Measurements from ENCODE around the gene HNRNPA3.
"Not testable (repeated sequence)": the region's sequence is repeated elsewhere in the genome, so short reads cannot be mapped to it uniquely, and the experiment has no call there.

HNRNPA3 gene

DNA sequence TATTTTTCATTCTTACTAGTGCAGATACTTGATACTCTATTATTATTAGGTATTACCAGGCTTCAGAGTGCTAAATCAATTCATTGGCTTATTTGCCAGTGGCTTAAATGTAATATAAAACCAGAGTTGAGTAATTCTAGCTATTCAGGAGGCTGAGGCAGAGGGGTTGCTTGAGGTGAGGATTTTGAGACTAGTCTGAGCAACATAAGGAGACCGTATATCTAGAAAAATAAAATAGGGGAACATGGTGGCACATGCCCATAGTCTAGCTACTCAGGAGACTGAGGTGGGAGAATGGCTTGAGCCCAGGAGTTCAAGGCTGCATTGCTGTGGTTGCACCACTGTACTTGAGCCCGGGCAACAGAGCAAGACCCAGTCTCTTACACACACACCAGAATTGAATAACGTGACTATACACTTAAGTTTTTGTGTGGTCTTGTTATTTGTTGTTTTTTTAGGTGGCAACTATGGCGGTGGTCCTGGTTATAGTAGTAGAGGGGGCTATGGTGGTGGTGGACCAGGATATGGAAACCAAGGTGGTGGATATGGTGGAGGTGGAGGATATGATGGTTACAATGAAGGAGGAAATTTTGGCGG, 4.8 kb downstream of the HNRNPA3 start:
- CTCF ChIA-PET = interaction anchor here (0.8 to 1.0 kb wide), 2 partner anchors 11 to 53 kb away, joined by 3 to 5 read pairs; no protein-coding TSS in a partner anchor
- H3K27ac ChIP-seq = no peak overlapping the region
- DNase-seq (ENCODE audit: low spot score) = no peak
- POLR2A ChIA-PET (ENCODE audit: low non-redundant PET) = no interaction called here
- TF ChIP-seq, protein P1, sequence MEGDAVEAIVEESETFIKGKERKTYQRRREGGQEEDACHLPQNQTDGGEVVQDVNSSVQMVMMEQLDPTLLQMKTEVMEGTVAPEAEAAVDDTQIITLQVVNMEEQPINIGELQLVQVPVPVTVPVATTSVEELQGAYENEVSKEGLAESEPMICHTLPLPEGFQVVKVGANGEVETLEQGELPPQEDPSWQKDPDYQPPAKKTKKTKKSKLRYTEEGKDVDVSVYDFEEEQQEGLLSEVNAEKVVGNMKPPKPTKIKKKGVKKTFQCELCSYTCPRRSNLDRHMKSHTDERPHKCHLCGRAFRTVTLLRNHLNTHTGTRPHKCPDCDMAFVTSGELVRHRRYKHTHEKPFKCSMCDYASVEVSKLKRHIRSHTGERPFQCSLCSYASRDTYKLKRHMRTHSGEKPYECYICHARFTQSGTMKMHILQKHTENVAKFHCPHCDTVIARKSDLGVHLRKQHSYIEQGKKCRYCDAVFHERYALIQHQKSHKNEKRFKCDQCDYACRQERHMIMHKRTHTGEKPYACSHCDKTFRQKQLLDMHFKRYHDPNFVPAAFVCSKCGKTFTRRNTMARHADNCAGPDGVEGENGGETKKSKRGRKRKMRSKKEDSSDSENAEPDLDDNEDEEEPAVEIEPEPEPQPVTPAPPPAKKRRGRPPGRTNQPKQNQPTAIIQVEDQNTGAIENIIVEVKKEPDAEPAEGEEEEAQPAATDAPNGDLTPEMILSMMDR (conservative IDR thresholded peaks at IDR 0.05; ENCODE audit: low read depth) = no peak

DNA sequence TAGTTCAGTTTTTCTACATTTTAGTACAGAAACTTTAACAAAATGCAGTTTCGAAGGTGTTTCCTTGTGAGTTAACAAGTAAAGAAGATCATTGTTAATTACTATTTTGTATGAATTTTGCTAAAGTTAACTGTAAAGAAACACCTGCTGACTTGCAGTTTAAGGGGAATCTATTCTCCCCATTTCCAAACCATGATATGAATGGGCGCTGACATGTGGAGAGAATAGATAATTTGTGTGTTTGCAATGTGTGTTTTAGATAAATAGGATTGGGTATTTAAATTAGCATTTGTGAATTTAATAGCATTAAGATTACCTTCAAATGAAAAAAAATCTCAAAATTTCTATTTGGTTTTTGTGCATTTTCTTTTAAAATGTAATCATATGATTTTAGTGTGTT, 7.2 kb downstream of the HNRNPA3 start:
- DNase-seq (ENCODE audit: low spot score); CTCF ChIA-PET; H3K27ac ChIP-seq; POLR2A ChIA-PET (ENCODE audit: low non-redundant PET): not testable (repeated sequence)

DNA sequence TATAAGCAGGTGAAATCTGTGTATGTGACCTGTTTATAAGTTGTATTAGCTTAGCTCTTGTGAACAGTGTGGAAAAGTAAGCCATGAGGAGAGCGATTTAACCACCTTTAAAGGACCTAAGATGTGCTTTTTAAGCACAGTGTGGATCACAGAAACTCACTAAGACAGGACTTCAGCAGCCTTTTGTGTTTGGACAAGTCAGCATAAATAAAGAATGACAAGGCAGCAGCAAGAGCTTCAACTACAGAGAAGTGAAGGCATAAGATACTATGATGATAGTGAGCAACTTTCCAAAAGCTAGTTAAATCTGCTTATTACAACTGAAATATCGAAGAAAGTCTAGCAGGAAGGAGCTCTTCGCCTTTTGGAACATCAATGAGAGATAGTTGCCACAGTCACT, 8.9 kb downstream of the HNRNPA3 start:
- TF ChIP-seq, protein P1 (conservative IDR thresholded peaks at IDR 0.05; ENCODE audit: low read depth) = no peak
- H3K27ac ChIP-seq = no peak overlapping the region
- no peak for DNase-seq (ENCODE audit: low spot score)
- ChIA-PET POLR2A (ENCODE audit: low non-redundant PET) (interaction anchor here (1.3 kb wide), 1 partner anchor 9 kb away, joined by 3 read pairs; the partner anchor contains the start of gene HNRNPA3), CTCF (interaction anchor here (1.5 kb wide), 1 partner anchor 42 kb away, joined by 5 read pairs; no protein-coding TSS in a partner anchor)

DNA sequence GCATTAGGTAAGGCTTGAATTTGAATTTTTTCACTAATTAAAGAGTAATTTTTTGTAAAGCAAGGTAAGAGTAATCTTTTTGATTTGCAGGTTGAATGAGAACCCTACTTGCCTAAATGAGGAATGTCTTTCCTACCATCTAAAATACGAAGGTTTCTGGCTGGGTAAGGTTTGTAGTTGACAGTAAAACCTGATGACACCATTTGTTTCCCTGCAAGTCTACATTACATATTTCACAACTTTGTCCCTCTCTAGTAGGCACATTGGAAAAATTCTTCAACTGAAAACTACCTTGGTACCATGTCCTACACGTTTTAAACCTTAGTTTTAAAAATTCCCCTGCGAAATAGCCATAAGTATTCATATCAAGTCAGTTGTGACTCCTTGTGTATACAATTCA, 9.4 kb downstream of the HNRNPA3 start:
- DNase-seq (ENCODE audit: low spot score) = no peak
- H3K27ac ChIP-seq = no peak overlapping the region
- ChIA-PET POLR2A (ENCODE audit: low non-redundant PET) (interaction anchor here (1.3 kb wide), 1 partner anchor 10 kb away, joined by 3 read pairs; the partner anchor contains the start of gene HNRNPA3), CTCF (interaction anchor here (1.0 to 1.5 kb wide), 2 partner anchors 42 to 57 kb away, joined by 3 to 5 read pairs; no protein-coding TSS in a partner anchor)
- TF ChIP-seq, protein P1 (conservative IDR thresholded peaks at IDR 0.05; ENCODE audit: low read depth) = no peak

DNA sequence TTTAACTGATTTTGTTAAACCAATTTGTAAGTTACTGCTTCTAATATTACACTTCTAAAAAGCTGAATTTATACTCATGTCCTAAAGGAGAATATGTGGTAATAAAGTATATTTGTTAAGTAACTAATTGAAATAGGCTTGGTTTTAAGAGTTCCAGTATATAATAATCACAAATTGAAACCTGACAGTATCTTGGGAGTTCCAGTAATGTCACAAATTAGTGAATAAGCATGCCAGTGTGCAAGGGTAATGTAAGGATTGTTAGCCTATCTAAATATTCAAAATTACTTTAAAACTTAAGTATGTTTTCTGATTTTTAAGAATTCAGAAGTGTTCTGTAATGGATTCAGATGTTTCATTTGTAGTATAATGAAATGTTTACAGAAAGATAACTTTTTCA, 10.8 kb downstream of the HNRNPA3 start:
- H3K27ac ChIP-seq; CTCF ChIA-PET; DNase-seq (ENCODE audit: low spot score); POLR2A ChIA-PET (ENCODE audit: low non-redundant PET): not testable (repeated sequence)

DNA sequence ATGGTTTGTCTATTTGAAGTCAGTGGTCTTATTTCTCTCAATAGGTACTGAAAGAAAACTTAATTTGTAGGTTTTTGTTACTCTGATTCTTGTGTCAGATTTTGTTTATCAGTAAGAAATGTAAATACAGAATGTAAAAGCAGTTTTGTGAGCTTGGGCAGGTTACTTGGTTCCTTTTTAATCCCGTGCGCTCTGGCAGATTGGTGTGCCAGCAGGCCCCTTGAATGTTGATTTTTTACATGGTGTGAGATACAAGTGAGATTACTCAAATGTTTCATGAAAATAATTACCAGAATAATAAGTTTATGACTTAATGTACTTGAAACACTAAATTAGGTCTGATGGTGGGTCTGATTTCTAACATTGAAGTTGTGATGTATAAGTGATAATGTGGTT, 13.4 kb downstream of the HNRNPA3 start:
- ChIA-PET POLR2A (ENCODE audit: low non-redundant PET) (no interaction called here), CTCF (interaction anchor here (0.6 to 1.6 kb wide), 4 partner anchors 57 to 107 kb away, joined by 3 to 6 read pairs (median 4); no protein-coding TSS in a partner anchor)
- TF ChIP-seq, protein P1 (conservative IDR thresholded peaks at IDR 0.05; ENCODE audit: low read depth) = no peak
- peak overlapping the region; percentile 60 for H3K27ac ChIP-seq
- no peak for DNase-seq (ENCODE audit: low spot score)

DNA sequence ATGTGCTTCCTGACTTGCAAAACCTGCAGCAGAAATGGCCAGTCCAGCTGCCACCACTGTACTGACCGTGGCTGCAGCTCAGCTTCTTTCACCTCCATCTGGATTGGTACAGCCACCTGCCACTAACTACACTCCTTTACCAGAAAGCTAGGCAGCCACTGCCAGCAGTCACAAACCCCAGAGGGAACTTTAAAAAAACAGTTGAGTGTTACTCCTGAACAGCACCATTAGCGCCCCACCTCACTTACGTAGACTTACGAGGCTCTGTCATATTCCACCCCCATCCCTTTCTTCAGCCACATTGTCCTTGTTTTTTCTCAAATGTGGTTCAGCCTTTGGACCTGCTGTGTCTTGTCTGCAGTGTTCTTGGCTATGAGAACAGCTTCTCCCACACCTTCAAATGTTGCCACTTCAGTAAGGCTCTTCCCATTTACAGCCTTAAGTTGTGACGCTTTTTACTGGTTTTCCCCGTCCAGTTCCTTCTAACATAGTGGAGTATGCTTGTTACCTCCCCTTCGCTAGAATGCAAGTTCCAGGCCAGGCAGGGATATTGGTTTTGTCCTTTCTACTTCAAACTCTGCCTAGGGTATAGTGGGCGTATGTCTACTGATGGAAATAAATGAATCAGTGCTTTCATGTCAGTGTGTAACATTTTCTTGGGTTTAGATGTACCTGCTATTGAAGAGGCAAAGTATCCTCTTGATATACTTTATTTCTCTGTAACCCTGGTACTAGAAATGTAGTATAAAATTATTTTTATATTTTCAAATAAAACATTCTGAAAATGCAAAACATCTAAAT, 17.0 kb downstream of the HNRNPA3 start:
- CTCF ChIA-PET = interaction anchor here (0.6 to 0.7 kb wide), 2 partner anchors 17 to 64 kb away, joined by 3 to 5 read pairs; no protein-coding TSS in a partner anchor
- POLR2A ChIA-PET (ENCODE audit: low non-redundant PET) = no interaction called here
- no peak for DNase-seq (ENCODE audit: low spot score)
- peak overlapping the region; percentile 62 for H3K27ac ChIP-seq
- TF ChIP-seq, protein P1 (conservative IDR thresholded peaks at IDR 0.05; ENCODE audit: low read depth) = no peak
